HEK293T (cell line): ENCODE measurements around the gene FILIP1L.

Experiments
- CTCF ChIA-PET: fragments of 350-600 bp; formaldehyde crosslinking; extraction: SDS; loops from one replicate; lab custom pipeline; 2021; ENCODE audit warnings: antibody characterized with exemption, inconsistent platforms; lab: Yijun Ruan, JAX
- POLR2A ChIA-PET: fragments of 350-600 bp; formaldehyde crosslinking; extraction: SDS; loops from one replicate; lab custom pipeline; 2020; ENCODE audit warnings: antibody characterized with exemption, inconsistent platforms; lab: Yijun Ruan, JAX
- DNase-seq: peaks from one replicate; pipeline ENCODE4 v3.0.0; 2012; ENCODE audit warnings: mixed read lengths; ENCODE audit errors: extremely low spot score
- ARNT ChIP-seq: fragments of 450-650 bp; IDR thresholded peaks from 2 replicates; pipeline ENCODE4 v1.6.1; 2017; ENCODE audit warnings: mild to moderate bottlenecking
- BHLHE40 ChIP-seq: fragments of 450-650 bp; IDR thresholded peaks from 2 replicates; pipeline ENCODE4 v1.6.1; 2016; ENCODE audit warnings: mild to moderate bottlenecking, moderate library complexity, borderline replicate concordance
- CTBP1 ChIP-seq: fragments of 450-650 bp; IDR thresholded peaks from 2 replicates; pipeline ENCODE4 v1.6.1; 2016; ENCODE audit warnings: borderline replicate concordance
- ELF4 ChIP-seq: fragments of 450-650 bp; IDR thresholded peaks from 2 replicates; pipeline ENCODE4 v1.6.1; 2017; ENCODE audit warnings: antibody characterized with exemption
- FOXA1 ChIP-seq: fragments of 450-650 bp; IDR thresholded peaks from 2 replicates; pipeline ENCODE4 v1.6.1; 2016; ENCODE audit warnings: mild to moderate bottlenecking
- FOXK2 ChIP-seq: fragments of 450-650 bp; IDR thresholded peaks from 2 replicates; pipeline ENCODE4 v1.6.1; 2016; ENCODE audit warnings: mild to moderate bottlenecking
- FOXM1 ChIP-seq: fragments of 450-650 bp; IDR thresholded peaks from 2 replicates; pipeline ENCODE4 v1.6.1; 2017; ENCODE audit warnings: mild to moderate bottlenecking, borderline replicate concordance
- HDGF ChIP-seq: fragments of 450-650 bp; IDR thresholded peaks from 2 replicates; pipeline ENCODE4 v1.6.1; 2017; ENCODE audit warnings: antibody characterized with exemption, borderline replicate concordance
- L3MBTL2 ChIP-seq: fragments of 450-650 bp; conservative IDR thresholded peaks from 2 replicates; pipeline ENCODE4 v1.6.1; 2016; ENCODE audit warnings: mild to moderate bottlenecking
- LEF1 ChIP-seq: fragments of 450-650 bp; IDR thresholded peaks from 2 replicates; pipeline ENCODE4 v1.6.1; 2017; ENCODE audit warnings: mild to moderate bottlenecking, borderline replicate concordance
- NFRKB ChIP-seq: fragments of 450-650 bp; IDR thresholded peaks from 2 replicates; pipeline ENCODE4 v1.6.1; 2016; ENCODE audit warnings: mild to moderate bottlenecking, moderate library complexity
- SP1 ChIP-seq: fragments of 450-650 bp; IDR thresholded peaks from 2 replicates; pipeline ENCODE4 v1.6.1; 2017
- SUZ12 ChIP-seq: fragments of 450-650 bp; IDR thresholded peaks from 2 replicates; pipeline ENCODE4 v1.6.1; 2016; ENCODE audit warnings: mild to moderate bottlenecking
- TARDBP ChIP-seq: fragments of 450-650 bp; IDR thresholded peaks from 2 replicates; pipeline ENCODE4 v1.6.1; 2016
- ZNF384 ChIP-seq: fragments of 450-650 bp; IDR thresholded peaks from 2 replicates; pipeline ENCODE4 v1.6.1; 2016
- TF ChIP-seq, protein P1 (sequence below): fragments of 450-650 bp; IDR thresholded peaks from 2 replicates; pipeline ENCODE4 v1.6.1; 2016

Gene FILIP1L

DNA sequence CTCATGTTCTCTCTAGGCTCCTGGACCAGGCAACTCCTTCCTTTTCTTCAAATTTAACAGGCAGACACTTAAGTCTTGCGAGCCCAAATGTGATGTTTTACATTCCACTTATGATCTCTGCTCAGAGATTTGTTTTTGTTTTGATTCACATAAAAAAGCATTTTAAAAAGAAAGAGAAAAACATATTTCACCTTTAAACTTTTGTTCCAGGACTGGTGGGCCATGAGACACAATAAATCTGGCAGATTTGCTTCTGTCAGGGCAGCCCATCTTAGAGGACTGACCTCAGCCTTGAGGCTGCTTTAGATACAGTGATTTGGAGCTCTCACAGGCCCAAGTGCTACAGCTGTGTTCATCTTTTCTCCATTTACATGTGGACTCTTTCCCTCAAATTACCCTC lies 244.7 kb downstream of the FILIP1L start:
- DNase-seq: no peak
- ChIA-PET CTCF (interaction anchor here (0.9 kb wide), 1 partner anchor 89 kb away, joined by 3 read pairs; no protein-coding TSS in a partner anchor), POLR2A (no interaction called here)
- TF ChIP-seq ELF4: no peak
- no peak for TF ChIP-seq L3MBTL2
- no peak for TF ChIP-seq FOXK2
- TF ChIP-seq FOXA1: no peak

DNA sequence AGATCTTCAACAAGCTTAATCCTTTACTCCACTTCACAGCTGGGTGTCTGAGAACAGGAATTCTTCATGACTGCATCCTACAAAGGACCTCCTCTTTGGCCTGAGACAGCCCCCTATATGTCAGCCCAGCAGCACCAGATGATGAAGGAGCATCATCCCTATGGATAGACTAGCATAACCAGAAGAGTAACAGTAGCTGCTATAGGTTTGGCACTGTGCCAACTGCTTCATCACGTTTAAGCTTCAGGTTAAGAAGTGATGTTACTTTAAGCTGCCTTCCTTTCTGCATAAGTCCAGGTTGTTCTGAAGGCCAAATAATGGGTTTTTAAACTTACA lies 246.0 kb downstream of the FILIP1L start:
- CTCF ChIA-PET: no interaction called here
- no peak for DNase-seq
- TF ChIP-seq SP1 (no peak), ELF4 (no peak), SUZ12 (no peak), CTBP1 (no peak), TARDBP (no peak), BHLHE40 (no peak), FOXK2 (no peak), NFRKB (no peak), FOXM1 (no peak), ARNT (no peak), L3MBTL2 (no peak), ZNF384 (no peak), HDGF (no peak), FOXA1 (no peak), LEF1 (no peak)
- TF ChIP-seq, protein P1, sequence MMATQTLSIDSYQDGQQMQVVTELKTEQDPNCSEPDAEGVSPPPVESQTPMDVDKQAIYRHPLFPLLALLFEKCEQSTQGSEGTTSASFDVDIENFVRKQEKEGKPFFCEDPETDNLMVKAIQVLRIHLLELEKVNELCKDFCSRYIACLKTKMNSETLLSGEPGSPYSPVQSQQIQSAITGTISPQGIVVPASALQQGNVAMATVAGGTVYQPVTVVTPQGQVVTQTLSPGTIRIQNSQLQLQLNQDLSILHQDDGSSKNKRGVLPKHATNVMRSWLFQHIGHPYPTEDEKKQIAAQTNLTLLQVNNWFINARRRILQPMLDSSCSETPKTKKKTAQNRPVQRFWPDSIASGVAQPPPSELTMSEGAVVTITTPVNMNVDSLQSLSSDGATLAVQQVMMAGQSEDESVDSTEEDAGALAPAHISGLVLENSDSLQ: no peak
- POLR2A ChIA-PET: interaction anchor here (1.0 kb wide), 1 partner anchor 392 kb away, joined by 6 read pairs; the partner anchor contains the start of gene TBC1D23

DNA sequence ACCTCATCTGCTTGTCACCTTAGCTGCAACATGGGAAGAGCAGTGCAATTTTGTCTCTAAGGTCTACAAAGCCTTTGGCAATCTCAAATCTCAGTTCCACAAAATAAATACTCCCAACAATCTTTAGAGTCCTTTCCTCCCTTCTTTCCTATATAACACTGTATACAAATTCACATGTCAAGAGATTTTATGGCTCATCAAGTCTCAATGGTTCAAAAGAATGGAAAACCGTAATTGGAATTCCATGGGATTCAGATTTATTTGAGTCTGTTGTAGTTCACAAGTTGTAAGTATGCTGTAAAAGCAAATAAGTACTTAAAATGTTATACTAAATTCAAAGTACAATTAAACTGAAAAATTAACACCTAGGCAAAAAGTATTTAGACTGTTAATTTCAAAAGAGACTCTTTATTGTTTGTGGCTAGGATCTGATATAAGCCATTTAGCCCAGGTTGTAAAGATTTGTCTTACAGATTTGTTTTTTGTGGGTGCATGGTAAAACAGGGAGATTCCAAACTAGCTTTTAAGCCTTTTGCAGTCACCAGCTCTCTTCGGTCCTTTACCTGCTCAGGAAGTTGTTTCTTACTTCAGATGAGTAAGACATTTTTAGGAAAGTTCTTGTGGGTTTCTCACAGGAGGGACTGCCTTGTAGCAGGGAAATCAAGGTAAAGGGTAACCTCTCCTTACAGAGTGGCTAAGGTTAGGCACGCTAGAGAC lies 246.5 kb downstream of the FILIP1L start:
- ChIA-PET POLR2A (interaction anchor here (1.0 kb wide), 2 partner anchors 14 to 393 kb away, joined by 3 to 6 read pairs; partner anchors contain the start of gene TBC1D23), CTCF (no interaction called here)
- no peak for DNase-seq
- no peak for TF ChIP-seq LEF1
- no peak for TF ChIP-seq BHLHE40
- no peak for TF ChIP-seq FOXK2
- no peak for TF ChIP-seq ELF4
- TF ChIP-seq, protein P1: no peak
- TF ChIP-seq NFRKB: no peak
- no peak for TF ChIP-seq L3MBTL2
- no peak for TF ChIP-seq TARDBP

DNA sequence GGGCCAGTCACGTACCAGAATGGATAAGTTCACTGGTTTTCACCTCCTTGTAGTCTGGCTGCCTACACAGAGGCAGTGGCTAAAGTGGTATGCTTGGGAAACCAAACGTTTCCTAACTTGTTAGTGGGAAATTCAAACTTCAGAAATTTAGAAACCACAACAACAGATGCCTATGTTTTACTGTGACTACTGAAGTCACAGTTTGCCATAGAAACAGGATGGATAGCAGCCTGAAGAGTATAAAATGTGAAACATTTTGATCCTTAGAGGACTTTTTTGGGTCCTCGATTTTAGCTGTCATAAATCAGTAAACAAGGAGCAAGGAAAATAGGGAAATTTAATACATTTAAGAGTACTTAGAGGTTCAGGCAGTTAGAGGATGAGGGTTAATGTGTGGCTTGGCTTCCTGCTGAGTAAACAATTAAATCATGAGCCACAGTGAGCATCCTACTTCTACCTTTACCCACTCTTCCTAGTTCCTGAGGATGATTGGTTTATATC lies 248.0 kb downstream of the FILIP1L start:
- ChIA-PET POLR2A (no interaction called here), CTCF (no interaction called here)
- DNase-seq: no peak
- no peak for TF ChIP-seq FOXM1
- no peak for TF ChIP-seq BHLHE40
- TF ChIP-seq HDGF: no peak
- no peak for TF ChIP-seq ZNF384
- TF ChIP-seq FOXA1: no peak
- no peak for TF ChIP-seq CTBP1

DNA sequence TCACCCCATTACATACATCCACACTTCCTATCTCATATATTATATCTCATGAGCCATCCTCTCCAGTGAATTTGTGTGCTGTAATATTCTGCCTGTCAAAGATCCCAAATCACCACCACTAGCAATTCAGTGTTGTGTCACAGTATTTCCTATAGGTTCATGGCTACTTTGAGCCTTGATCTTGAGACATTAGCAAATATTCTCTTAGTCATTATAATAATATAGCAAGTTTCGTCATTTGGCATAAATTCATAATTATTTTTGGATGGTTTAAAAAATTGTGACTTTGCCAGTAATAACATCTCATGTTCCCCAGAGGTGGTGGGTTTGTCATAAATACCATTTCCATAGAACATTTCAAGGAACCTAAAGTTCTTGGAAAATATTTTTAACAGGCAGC lies 249.0 kb downstream of the FILIP1L start:
- DNase-seq: no peak
- ChIA-PET CTCF (no interaction called here), POLR2A (no interaction called here)
- no peak for TF ChIP-seq CTBP1
- TF ChIP-seq FOXK2: no peak
- no peak for TF ChIP-seq ELF4
- no peak for TF ChIP-seq ARNT
- no peak for TF ChIP-seq TARDBP
- no peak for TF ChIP-seq L3MBTL2
- no peak for TF ChIP-seq SP1
- no peak for TF ChIP-seq HDGF
- TF ChIP-seq SUZ12: no peak
- no peak for TF ChIP-seq FOXM1
- no peak for TF ChIP-seq LEF1
- TF ChIP-seq FOXA1: no peak
- TF ChIP-seq, protein P1: no peak

DNA sequence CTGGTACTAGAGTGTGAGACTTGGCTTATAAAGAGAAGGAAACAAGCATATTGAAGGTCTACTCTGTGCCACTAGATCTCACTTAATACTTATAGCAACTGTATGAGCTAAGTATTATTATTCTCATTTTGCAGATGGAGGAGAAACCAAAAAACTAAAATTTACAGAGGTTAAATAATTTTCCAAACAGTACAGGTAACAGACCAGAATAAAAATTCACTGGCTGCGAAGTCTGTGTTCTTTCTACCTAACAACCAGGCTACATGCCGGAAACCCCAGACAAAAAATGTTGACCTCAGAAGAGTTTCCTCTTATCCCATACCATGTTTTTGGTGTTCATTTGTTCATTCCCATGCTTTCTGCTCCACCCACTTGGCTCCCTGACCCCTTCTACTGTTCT lies 250.0 kb downstream of the FILIP1L start:
- POLR2A ChIA-PET: interaction anchor here (0.6 kb wide), 1 partner anchor 46 kb away, joined by 3 read pairs; the partner anchor contains the start of gene CMSS1

More for the DNA sequence above, 250.0 kb downstream of the FILIP1L start:
- TF ChIP-seq CTBP1: no peak
- no peak for TF ChIP-seq SUZ12
- no peak for TF ChIP-seq BHLHE40
- no peak for TF ChIP-seq FOXK2
- TF ChIP-seq NFRKB: no peak
- TF ChIP-seq FOXA1: no peak
- no peak for TF ChIP-seq HDGF
- TF ChIP-seq ZNF384: no peak
- no peak for TF ChIP-seq LEF1
- TF ChIP-seq FOXM1: no peak
- no peak for TF ChIP-seq ARNT
- TF ChIP-seq SP1: no peak
- TF ChIP-seq, protein P1: no peak
- no peak for TF ChIP-seq ELF4
- no peak for TF ChIP-seq TARDBP
- no peak for TF ChIP-seq L3MBTL2
- CTCF ChIA-PET: no interaction called here
- no peak for DNase-seq
